A549 (cell line): ENCODE data around the gene B3GNT4.

Experiments used
- CBX2 ChIP-seq: fragments of 200-600 bp; sonication (generic); IDR thresholded peaks from 2 replicates; pipeline ENCODE4 v1.6.1; 2016; ENCODE audit warnings: low read depth, mild to moderate bottlenecking, borderline replicate concordance
- RCOR1 ChIP-seq: fragments of 150-350 bp; IDR thresholded peaks from 2 replicates; pipeline ENCODE4 v1.6.1; 2014; ENCODE audit warnings: antibody characterized with exemption, low read length, low read depth
- SREBF2 ChIP-seq: fragments of 450-650 bp; IDR thresholded peaks from 2 replicates; pipeline ENCODE4 v1.6.1; 2014; ENCODE audit warnings: mild to moderate bottlenecking, moderate library complexity

GRCh38 chr12:122160761-122161160 is 42.7 kb upstream of the B3GNT4 start:
- TF ChIP-seq SREBF2: no peak
- TF ChIP-seq RCOR1: no peak
- no peak for TF ChIP-seq CBX2
